HepG2 (cell line): Measurements from ENCODE around the gene INO80E.

Source experiments
- BRD4 ChIP-seq: sonication (generic); formaldehyde crosslinking; IDR thresholded peaks from 2 replicates; pipeline ENCODE4 v1.4.0; 2020; ENCODE audit warnings: missing genetic modification reagents
- CBX1 ChIP-seq: IDR thresholded peaks from one replicate; pipeline ENCODE4 v1.6.1; 2016; ENCODE audit warnings: antibody characterized with exemption, low read depth
- CHD2 ChIP-seq: IDR thresholded peaks from 2 replicates; pipeline ENCODE4 v1.6.1; 2011; ENCODE audit warnings: low read depth, low read length, improper control_type of control experiment
- EZH2 ChIP-seq: conservative IDR thresholded peaks from 2 replicates; pipeline ENCODE4 v1.6.1; 2012; ENCODE audit warnings: mild to moderate bottlenecking, low read depth, low read length, moderate library complexity
- REXO4 ChIP-seq: sonication (generic); formaldehyde crosslinking; IDR thresholded peaks from 2 replicates; pipeline ENCODE4 v1.8.0; 2022; ENCODE audit warnings: missing genetic modification reagents, mild to moderate bottlenecking, borderline replicate concordance
- SP2 ChIP-seq: sonication (generic); formaldehyde crosslinking; IDR thresholded peaks from 2 replicates; pipeline ENCODE4 v1.5.1; 2020; ENCODE audit warnings: mild to moderate bottlenecking, missing genetic modification reagents
- ZNF776 ChIP-seq: sonication (generic); formaldehyde crosslinking; IDR thresholded peaks from 2 replicates; pipeline ENCODE4 v1.4.0; 2020; ENCODE audit warnings: mild to moderate bottlenecking, missing genetic modification reagents
- TF ChIP-seq, protein P1 (sequence below): sonication (generic); formaldehyde crosslinking; IDR thresholded peaks from 2 replicates; pipeline ENCODE4 v1.4.0; 2020; ENCODE audit warnings: missing genetic modification reagents, mild to moderate bottlenecking, borderline replicate concordance
- TF ChIP-seq, protein P2 (sequence below): sonication (generic); formaldehyde crosslinking; IDR thresholded peaks from 2 replicates; pipeline ENCODE4 v1.4.0; 2020; ENCODE audit warnings: missing genetic modification reagents
- TF ChIP-seq, protein P3 (sequence below): sonication (generic); formaldehyde crosslinking; IDR thresholded peaks from 2 replicates; pipeline ENCODE4 v1.5.1; 2020; ENCODE audit warnings: mild to moderate bottlenecking, missing genetic modification reagents, borderline replicate concordance
- TF ChIP-seq, protein P4 (sequence below): sonication (generic); formaldehyde crosslinking; IDR thresholded peaks from 2 replicates; pipeline ENCODE4 v1.5.0; 2020; ENCODE audit warnings: mild to moderate bottlenecking, missing genetic modification reagents, moderate library complexity

DNA sequence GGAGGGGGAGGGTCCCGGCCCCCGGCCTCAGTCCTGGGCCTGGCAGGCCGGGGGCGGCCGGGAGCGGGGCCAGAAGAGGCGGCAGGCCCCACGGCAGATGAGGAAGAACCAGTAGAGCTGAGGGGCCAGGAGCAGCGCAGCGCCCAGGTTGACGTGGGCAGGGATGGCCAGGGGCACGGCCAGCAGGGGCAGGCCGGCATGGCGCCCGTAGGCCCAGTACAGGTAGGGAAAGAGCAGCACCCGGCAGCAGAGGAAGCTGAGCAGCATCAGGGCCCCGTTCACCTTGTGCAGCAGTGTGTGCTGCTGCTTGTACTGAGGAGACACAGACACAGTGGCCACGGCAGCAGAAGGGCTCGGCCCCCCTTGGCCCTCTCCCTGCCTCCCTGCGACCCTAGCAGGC, 29.1 kb downstream of the INO80E start:
- TF ChIP-seq REXO4 (no peak), CBX1 (no peak), SP2 (CRISPR knock-in tag) (no peak), BRD4 (CRISPR knock-in tag) (no peak), EZH2 (no peak), ZNF776 (CRISPR knock-in tag) (no peak), CHD2 (no peak)
- TF ChIP-seq, protein P1, sequence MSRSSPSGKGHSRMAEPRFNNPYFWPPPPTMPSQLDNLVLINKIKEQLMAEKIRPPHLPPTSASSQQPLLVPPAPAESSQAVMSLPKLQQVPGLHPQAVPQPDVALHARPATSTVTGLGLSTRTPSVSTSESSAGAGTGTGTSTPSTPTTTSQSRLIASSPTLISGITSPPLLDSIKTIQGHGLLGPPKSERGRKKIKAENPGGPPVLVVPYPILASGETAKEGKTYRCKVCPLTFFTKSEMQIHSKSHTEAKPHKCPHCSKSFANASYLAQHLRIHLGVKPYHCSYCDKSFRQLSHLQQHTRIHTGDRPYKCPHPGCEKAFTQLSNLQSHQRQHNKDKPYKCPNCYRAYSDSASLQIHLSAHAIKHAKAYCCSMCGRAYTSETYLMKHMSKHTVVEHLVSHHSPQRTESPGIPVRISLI (CRISPR knock-in tag), result no peak
- TF ChIP-seq, protein P2, sequence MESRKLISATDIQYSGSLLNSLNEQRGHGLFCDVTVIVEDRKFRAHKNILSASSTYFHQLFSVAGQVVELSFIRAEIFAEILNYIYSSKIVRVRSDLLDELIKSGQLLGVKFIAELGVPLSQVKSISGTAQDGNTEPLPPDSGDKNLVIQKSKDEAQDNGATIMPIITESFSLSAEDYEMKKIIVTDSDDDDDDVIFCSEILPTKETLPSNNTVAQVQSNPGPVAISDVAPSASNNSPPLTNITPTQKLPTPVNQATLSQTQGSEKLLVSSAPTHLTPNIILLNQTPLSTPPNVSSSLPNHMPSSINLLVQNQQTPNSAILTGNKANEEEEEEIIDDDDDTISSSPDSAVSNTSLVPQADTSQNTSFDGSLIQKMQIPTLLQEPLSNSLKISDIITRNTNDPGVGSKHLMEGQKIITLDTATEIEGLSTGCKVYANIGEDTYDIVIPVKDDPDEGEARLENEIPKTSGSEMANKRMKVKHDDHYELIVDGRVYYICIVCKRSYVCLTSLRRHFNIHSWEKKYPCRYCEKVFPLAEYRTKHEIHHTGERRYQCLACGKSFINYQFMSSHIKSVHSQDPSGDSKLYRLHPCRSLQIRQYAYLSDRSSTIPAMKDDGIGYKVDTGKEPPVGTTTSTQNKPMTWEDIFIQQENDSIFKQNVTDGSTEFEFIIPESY (CRISPR knock-in tag), result no peak
- TF ChIP-seq, protein P3, sequence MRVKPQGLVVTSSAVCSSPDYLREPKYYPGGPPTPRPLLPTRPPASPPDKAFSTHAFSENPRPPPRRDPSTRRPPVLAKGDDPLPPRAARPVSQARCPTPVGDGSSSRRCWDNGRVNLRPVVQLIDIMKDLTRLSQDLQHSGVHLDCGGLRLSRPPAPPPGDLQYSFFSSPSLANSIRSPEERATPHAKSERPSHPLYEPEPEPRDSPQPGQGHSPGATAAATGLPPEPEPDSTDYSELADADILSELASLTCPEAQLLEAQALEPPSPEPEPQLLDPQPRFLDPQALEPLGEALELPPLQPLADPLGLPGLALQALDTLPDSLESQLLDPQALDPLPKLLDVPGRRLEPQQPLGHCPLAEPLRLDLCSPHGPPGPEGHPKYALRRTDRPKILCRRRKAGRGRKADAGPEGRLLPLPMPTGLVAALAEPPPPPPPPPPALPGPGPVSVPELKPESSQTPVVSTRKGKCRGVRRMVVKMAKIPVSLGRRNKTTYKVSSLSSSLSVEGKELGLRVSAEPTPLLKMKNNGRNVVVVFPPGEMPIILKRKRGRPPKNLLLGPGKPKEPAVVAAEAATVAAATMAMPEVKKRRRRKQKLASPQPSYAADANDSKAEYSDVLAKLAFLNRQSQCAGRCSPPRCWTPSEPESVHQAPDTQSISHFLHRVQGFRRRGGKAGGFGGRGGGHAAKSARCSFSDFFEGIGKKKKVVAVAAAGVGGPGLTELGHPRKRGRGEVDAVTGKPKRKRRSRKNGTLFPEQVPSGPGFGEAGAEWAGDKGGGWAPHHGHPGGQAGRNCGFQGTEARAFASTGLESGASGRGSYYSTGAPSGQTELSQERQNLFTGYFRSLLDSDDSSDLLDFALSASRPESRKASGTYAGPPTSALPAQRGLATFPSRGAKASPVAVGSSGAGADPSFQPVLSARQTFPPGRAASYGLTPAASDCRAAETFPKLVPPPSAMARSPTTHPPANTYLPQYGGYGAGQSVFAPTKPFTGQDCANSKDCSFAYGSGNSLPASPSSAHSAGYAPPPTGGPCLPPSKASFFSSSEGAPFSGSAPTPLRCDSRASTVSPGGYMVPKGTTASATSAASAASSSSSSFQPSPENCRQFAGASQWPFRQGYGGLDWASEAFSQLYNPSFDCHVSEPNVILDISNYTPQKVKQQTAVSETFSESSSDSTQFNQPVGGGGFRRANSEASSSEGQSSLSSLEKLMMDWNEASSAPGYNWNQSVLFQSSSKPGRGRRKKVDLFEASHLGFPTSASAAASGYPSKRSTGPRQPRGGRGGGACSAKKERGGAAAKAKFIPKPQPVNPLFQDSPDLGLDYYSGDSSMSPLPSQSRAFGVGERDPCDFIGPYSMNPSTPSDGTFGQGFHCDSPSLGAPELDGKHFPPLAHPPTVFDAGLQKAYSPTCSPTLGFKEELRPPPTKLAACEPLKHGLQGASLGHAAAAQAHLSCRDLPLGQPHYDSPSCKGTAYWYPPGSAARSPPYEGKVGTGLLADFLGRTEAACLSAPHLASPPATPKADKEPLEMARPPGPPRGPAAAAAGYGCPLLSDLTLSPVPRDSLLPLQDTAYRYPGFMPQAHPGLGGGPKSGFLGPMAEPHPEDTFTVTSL (CRISPR knock-in tag), result no peak
- TF ChIP-seq, protein P4, sequence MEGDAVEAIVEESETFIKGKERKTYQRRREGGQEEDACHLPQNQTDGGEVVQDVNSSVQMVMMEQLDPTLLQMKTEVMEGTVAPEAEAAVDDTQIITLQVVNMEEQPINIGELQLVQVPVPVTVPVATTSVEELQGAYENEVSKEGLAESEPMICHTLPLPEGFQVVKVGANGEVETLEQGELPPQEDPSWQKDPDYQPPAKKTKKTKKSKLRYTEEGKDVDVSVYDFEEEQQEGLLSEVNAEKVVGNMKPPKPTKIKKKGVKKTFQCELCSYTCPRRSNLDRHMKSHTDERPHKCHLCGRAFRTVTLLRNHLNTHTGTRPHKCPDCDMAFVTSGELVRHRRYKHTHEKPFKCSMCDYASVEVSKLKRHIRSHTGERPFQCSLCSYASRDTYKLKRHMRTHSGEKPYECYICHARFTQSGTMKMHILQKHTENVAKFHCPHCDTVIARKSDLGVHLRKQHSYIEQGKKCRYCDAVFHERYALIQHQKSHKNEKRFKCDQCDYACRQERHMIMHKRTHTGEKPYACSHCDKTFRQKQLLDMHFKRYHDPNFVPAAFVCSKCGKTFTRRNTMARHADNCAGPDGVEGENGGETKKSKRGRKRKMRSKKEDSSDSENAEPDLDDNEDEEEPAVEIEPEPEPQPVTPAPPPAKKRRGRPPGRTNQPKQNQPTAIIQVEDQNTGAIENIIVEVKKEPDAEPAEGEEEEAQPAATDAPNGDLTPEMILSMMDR (CRISPR knock-in tag), result no peak
